Non-pigmented ciliary epithelial cell (primary cell): ENCODE data around the gene POFUT2.

Source experiments
- DNase-seq: peaks from one replicate; pipeline ENCODE4 v3.0.0-alpha.2; 2010; ENCODE audit warnings: low read depth

POFUT2 gene

GRCh38 chr21:45222001-45222400 is 65.7 kb downstream of the POFUT2 start:
- DNase-seq: no peak

GRCh38 chr21:45220714-45221490 is 66.8 kb downstream of the POFUT2 start:
- no peak for DNase-seq

- DNase-seq: no peak
These were observed 67.6 kb downstream of the POFUT2 start for GRCh38 chr21:45220071-45220481.

- DNase-seq: no peak
These were observed 68.2 kb downstream of the POFUT2 start for GRCh38 chr21:45219517-45219916.

- no peak for DNase-seq
These were observed 70.7 kb downstream of the POFUT2 start for GRCh38 chr21:45217010-45217409.

- no peak for DNase-seq
These were observed 72.5 kb downstream of the POFUT2 start for GRCh38 chr21:45215213-45215612.
